OCI-LY7 (cell line): ENCODE data around the gene GBP3. TPM values are rescaled to one million over a fixed set of nuclear protein-coding genes. Genes with fewer than 3 reads are reported as not detected.
"Not testable (repeated sequence)": the region's sequence is repeated elsewhere in the genome, so short reads cannot be mapped to it uniquely, and the experiment has no call there.

ENCODE experiments used
- BruUV-seq: library from RNA; stranded (reverse); fragments of 400-500 nt; replicated peaks from 2 replicates; lab custom pipeline; 2021; lab: Mats Ljungman, UMichigan
- CTCF ChIA-PET: fragments of 300-600 bp; sonication (Branson Sonifier 250); formaldehyde crosslinking; loops from one replicate; lab custom pipeline; 2022; ENCODE audit warnings: antibody characterized with exemption; ENCODE audit not compliant: unreplicated experiment; lab: Charles Lee
- POLR2A ChIA-PET: fragments of 300-600 bp; sonication (Branson Sonifier 250); formaldehyde crosslinking; loops from one replicate; lab custom pipeline; 2022; ENCODE audit warnings: antibody characterized with exemption; lab: Charles Lee
- DNase-seq: peaks from one replicate; pipeline ENCODE4 v3.0.0-alpha.2; 2015; ENCODE audit warnings: low spot score
- H2AFZ ChIP-seq: fragments of 200-600 bp; sonication (generic), shearing (Covaris generic); 2 replicates; pipeline ENCODE4 v1.6.1; 2014; ENCODE audit warnings: mild to moderate bottlenecking, antibody characterized with exemption, low read length, moderate library complexity
- H3K27ac ChIP-seq: fragments of 200-600 bp; sonication (generic); 2 replicates; pipeline ENCODE4 v1.5.1; 2014; ENCODE audit warnings: mixed run types, low read depth, mild to moderate bottlenecking, moderate library complexity, low read length, inconsistent platforms; ENCODE audit not compliant: poor library complexity, severe bottlenecking
- H3K36me3 ChIP-seq: fragments of 200-600 bp; sonication (generic); 2 replicates; pipeline ENCODE4 v1.6.1; 2014; ENCODE audit warnings: mild to moderate bottlenecking, antibody characterized with exemption, low read length, moderate library complexity, mixed read lengths; ENCODE audit not compliant: insufficient read depth
- H3K4me1 ChIP-seq: fragments of 200-600 bp; sonication (generic); 2 replicates; pipeline ENCODE4 v1.5.1; 2014; ENCODE audit warnings: mild to moderate bottlenecking, low read length; ENCODE audit not compliant: insufficient read depth, poor library complexity, severe bottlenecking
- H3K4me2 ChIP-seq: fragments of 200-600 bp; sonication (generic); 2 replicates; pipeline ENCODE4 v1.6.1; 2014; ENCODE audit warnings: mild to moderate bottlenecking, low read length
- H3K4me3 ChIP-seq: fragments of 200-600 bp; sonication (generic); 2 replicates; pipeline ENCODE4 v1.5.1; 2014; ENCODE audit warnings: mild to moderate bottlenecking, low read depth, low read length; ENCODE audit not compliant: poor library complexity, severe bottlenecking
- H3K79me2 ChIP-seq: fragments of 200-600 bp; sonication (generic); 2 replicates; pipeline ENCODE4 v1.6.1; 2016; ENCODE audit warnings: low read depth, mild to moderate bottlenecking, low read length, moderate library complexity, mixed read lengths; ENCODE audit not compliant: insufficient read depth
- H3K9me2 ChIP-seq: fragments of 200-600 bp; sonication (generic); 2 replicates; pipeline ENCODE4 v1.6.1; 2016; ENCODE audit warnings: mild to moderate bottlenecking, low read length, mixed read lengths; ENCODE audit not compliant: insufficient read depth
- H3K9me3 ChIP-seq: fragments of 200-600 bp; sonication (generic); 2 replicates; pipeline ENCODE4 v1.6.1; 2014; ENCODE audit warnings: mild to moderate bottlenecking, mixed run types, low read length, mixed read lengths
- H4K20me1 ChIP-seq: fragments of 200-600 bp; sonication (generic); 2 replicates; pipeline ENCODE4 v1.6.1; 2014; ENCODE audit warnings: mild to moderate bottlenecking, antibody characterized with exemption, low read length, moderate library complexity, mixed read lengths; ENCODE audit not compliant: insufficient read depth
- CTCF ChIP-seq: fragments of 200-600 bp; sonication (generic); conservative IDR thresholded peaks from 2 replicates; pipeline ENCODE4 v1.5.1; 2014; ENCODE audit warnings: mild to moderate bottlenecking, antibody characterized with exemption, low read length, moderate library complexity, mixed read lengths
- EZH2phosphoT487 ChIP-seq: fragments of 200-600 bp; sonication (generic); IDR thresholded peaks from 2 replicates; pipeline ENCODE4 v1.6.1; 2018; ENCODE audit warnings: low read depth, borderline replicate concordance, mild to moderate bottlenecking, mixed run types, antibody characterized with exemption, low read length, moderate library complexity, mixed read lengths
- intact Hi-C: fragments of 100-400 bp; cut with micrococcal nuclease; formaldehyde crosslinking; loops from one replicate; pipeline ENCODE4 v1.10.0; 2022; ENCODE audit not compliant: unreplicated experiment
- total RNA-seq, 2 experiments: library from RNA; depleted of rRNA in 1 of 2; stranded (reverse); fragments of >200 nt in 1 of 2; shearing (Covaris generic) in 1 of 2; gene quantifications; 2 replicates each; pipeline ENCODE4 v1.2.3, GENCODE V29; 2014 to 2022

Gene GBP3
- total RNA-seq, 2 experiments from 2014 or later, result 0.25 to 0.49 TPM

- Histone ChIP-seq H3K9me2 (no peaks in the 10 kb centered on the region), H3K79me2 (no peaks in the 10 kb centered on the region), H3K4me1 (no peaks in the 10 kb centered on the region), H3K9me3 (no peaks in the 10 kb centered on the region), H3K36me3 (no peaks in the 10 kb centered on the region), H3K27ac (no peak overlapping the region), H4K20me1 (no peaks in the 10 kb centered on the region), H3K4me2 (no peak overlapping the region), H2AFZ (no peak overlapping the region), H3K4me3 (no peak overlapping the region)
- CTCF ChIA-PET, result no interaction called here
- intact Hi-C loops, result no loop called here
- BruUV-seq, result no TSS peak
- TF ChIP-seq CTCF (no peak), EZH2phosphoT487 (no peak)
- POLR2A ChIA-PET, result interaction anchor here (1.2 kb wide), 1 partner anchor 65 kb away, joined by 3 read pairs; no protein-coding TSS in a partner anchor
- DNase-seq, result no peak
These were observed 29.3 kb upstream of the GBP3 start for GRCh38 chr1:89051955-89052312.

- intact Hi-C loops, result no loop called here
- H3K36me3 ChIP-seq, result no peaks in the 10 kb centered on the region
- no peaks in the 10 kb centered on the region for H4K20me1 ChIP-seq
- no peak overlapping the region for H3K4me2 ChIP-seq
- no peaks in the 10 kb centered on the region for H3K9me2 ChIP-seq
- POLR2A ChIA-PET, result interaction anchor here (1.2 kb wide), 1 partner anchor 66 kb away, joined by 3 read pairs; no protein-coding TSS in a partner anchor
- no peak overlapping the region for H3K4me3 ChIP-seq
- CTCF ChIA-PET, result no interaction called here
- H2AFZ ChIP-seq, result no peak overlapping the region
- TF ChIP-seq EZH2phosphoT487, result no peak
- no peak for TF ChIP-seq CTCF
- no TSS peak for BruUV-seq
- no peak for DNase-seq
- no peaks in the 10 kb centered on the region for H3K4me1 ChIP-seq
- H3K27ac ChIP-seq, result no peak overlapping the region
- H3K9me3 ChIP-seq, result no peaks in the 10 kb centered on the region
- no peaks in the 10 kb centered on the region for H3K79me2 ChIP-seq
These were observed 28.8 kb upstream of the GBP3 start for GRCh38 chr1:89051300-89051954.

- intact Hi-C loops, result no loop called here
- H3K27ac ChIP-seq, result no peak overlapping the region
- DNase-seq, result no peak
- no peaks in the 10 kb centered on the region for H3K9me2 ChIP-seq
- CTCF ChIA-PET, result no interaction called here
- POLR2A ChIA-PET, result no interaction called here
- no peak overlapping the region for H3K4me2 ChIP-seq
- no peaks in the 10 kb centered on the region for H3K36me3 ChIP-seq
- no TSS peak for BruUV-seq
- H3K79me2 ChIP-seq, result no peaks in the 10 kb centered on the region
- no peaks in the 10 kb centered on the region for H3K9me3 ChIP-seq
- H4K20me1 ChIP-seq, result no peaks in the 10 kb centered on the region
- H2AFZ ChIP-seq, result no peak overlapping the region
- no peaks in the 10 kb centered on the region for H3K4me1 ChIP-seq
- TF ChIP-seq EZH2phosphoT487, result no peak
- TF ChIP-seq CTCF, result no peak
- H3K4me3 ChIP-seq, result no peak overlapping the region
These were observed 28.0 kb upstream of the GBP3 start for GRCh38 chr1:89050649-89051033.

- H2AFZ ChIP-seq, H3K27ac ChIP-seq, H3K4me3 ChIP-seq, intact Hi-C loops, DNase-seq, POLR2A ChIA-PET, H3K9me2 ChIP-seq, H3K9me3 ChIP-seq, BruUV-seq, H3K36me3 ChIP-seq, H3K4me2 ChIP-seq, CTCF ChIA-PET, H4K20me1 ChIP-seq, H3K79me2 ChIP-seq, H3K4me1 ChIP-seq: not testable (repeated sequence)
These were observed 27.4 kb upstream of the GBP3 start for GRCh38 chr1:89049901-89050648.
